Gastrocnemius medialis (tissue), 4 donors: ENCODE measurements around the gene GRM1. TPM values are rescaled to one million over a fixed set of nuclear protein-coding genes. Genes with fewer than 3 reads are reported as not detected.

Experiments used
- ATAC-seq, 2 donors: fragments of 150-250 bp; one replicate each; pipeline ENCODE4 v1.9.1; 2016
- DNase-seq, 2 donors: peaks; one replicate each; pipeline ENCODE4 v3.0.0-alpha.2; 2019
- H3K27ac ChIP-seq, 4 donors: fragments of 200-600 bp; sonication (generic); 1 replicate in 1 of 4; 2 replicates in 3 of 4; pipeline ENCODE4 v1.5.1; 2016 to 2018; ENCODE audit warnings: mild to moderate bottlenecking in 2 of 4, moderate library complexity in 1 of 4
- H3K27me3 ChIP-seq, 3 donors: fragments of 200-600 bp; sonication (generic) in 2 of 3; 1 replicate in 1 of 3; 2 replicates in 2 of 3; pipeline versions ENCODE4 v1.5.1 to v1.6.0; 2016 to 2019; ENCODE audit warnings: mild to moderate bottlenecking in 1 of 3, moderate library complexity in 1 of 3
- H3K36me3 ChIP-seq, 2 donors: fragments of 200-600 bp; sonication (generic) in 1 of 2; one replicate each; pipeline ENCODE4 v1.5.1; 2017 to 2018
- H3K4me1 ChIP-seq, 2 donors: fragments of 200-600 bp; sonication (generic) in 1 of 2; one replicate each; pipeline ENCODE4 v1.5.1; 2016 to 2017; ENCODE audit warnings: mild to moderate bottlenecking in 2 of 2
- H3K4me3 ChIP-seq, 4 donors: fragments of 200-600 bp; sonication (generic) in 3 of 4; 1 replicate in 1 of 4; 2 replicates in 3 of 4; pipeline ENCODE4 v1.5.1; 2016 to 2019; ENCODE audit warnings: mild to moderate bottlenecking in 2 of 4
- H3K9me3 ChIP-seq, 3 donors: fragments of 200-600 bp; sonication (generic) in 2 of 3; 1 replicate in 1 of 3; 2 replicates in 2 of 3; pipeline ENCODE4 v1.5.1; 2016 to 2019
- POLR2A ChIP-seq, 2 donors: fragments of 450-650 bp; IDR thresholded peaks; one replicate each; pipeline ENCODE4 v1.6.1; 2017; ENCODE audit warnings: antibody characterized with exemption in 2 of 2, mild to moderate bottlenecking in 2 of 2, moderate library complexity in 2 of 2
- in situ Hi-C, 4 donors: fragments of 200-750 bp; cut with MboI; loops; one replicate each; pipeline versions ENCODE4 v1.15.0 to v1.8.0; 2017; ENCODE audit warnings: low sequenced_read_pairs in 4 of 4
- intact Hi-C: fragments of 100-400 bp; cut with DNase I; formaldehyde crosslinking; loops from one replicate; pipeline ENCODE4 v1.15.1; 2023; ENCODE audit warnings: low total_unique reads
- total RNA-seq, 4 donors: library from RNA; depleted of rRNA; stranded (reverse); fragments of >200 nt; gene quantifications; one replicate each; pipeline versions ENCODE4 v1.1.0 to v1.2.3, GENCODE V29; 2016
- TF ChIP-seq, protein P1 (sequence below), 5 experiments: fragments of 450-650 bp in 3 of 5; fragments of 200-600 bp in 2 of 5; sonication (generic) in 2 of 5; IDR thresholded peaks in 4 of 5; conservative IDR thresholded peaks in 1 of 5; 1 replicate in 4 of 5; 2 replicates in 1 of 5; pipeline ENCODE4 v1.5.1; 2016 to 2019; ENCODE audit warnings: antibody characterized with exemption in 5 of 5, mild to moderate bottlenecking in 3 of 5, moderate library complexity in 3 of 5

The GRM1 gene
- total RNA-seq, 4 donors from 2014 or later: 0.04 TPM; not detected in 3

GRCh38 chr6:146304181-146304580 is 275.3 kb downstream of the GRM1 start:
- TF ChIP-seq, protein P1, sequence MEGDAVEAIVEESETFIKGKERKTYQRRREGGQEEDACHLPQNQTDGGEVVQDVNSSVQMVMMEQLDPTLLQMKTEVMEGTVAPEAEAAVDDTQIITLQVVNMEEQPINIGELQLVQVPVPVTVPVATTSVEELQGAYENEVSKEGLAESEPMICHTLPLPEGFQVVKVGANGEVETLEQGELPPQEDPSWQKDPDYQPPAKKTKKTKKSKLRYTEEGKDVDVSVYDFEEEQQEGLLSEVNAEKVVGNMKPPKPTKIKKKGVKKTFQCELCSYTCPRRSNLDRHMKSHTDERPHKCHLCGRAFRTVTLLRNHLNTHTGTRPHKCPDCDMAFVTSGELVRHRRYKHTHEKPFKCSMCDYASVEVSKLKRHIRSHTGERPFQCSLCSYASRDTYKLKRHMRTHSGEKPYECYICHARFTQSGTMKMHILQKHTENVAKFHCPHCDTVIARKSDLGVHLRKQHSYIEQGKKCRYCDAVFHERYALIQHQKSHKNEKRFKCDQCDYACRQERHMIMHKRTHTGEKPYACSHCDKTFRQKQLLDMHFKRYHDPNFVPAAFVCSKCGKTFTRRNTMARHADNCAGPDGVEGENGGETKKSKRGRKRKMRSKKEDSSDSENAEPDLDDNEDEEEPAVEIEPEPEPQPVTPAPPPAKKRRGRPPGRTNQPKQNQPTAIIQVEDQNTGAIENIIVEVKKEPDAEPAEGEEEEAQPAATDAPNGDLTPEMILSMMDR (IDR thresholded peaks at IDR 0.05 in 4 of 5, conservative IDR thresholded peaks at IDR 0.05 in 1 of 5): no peak
- no peak for TF ChIP-seq POLR2A (IDR thresholded peaks at IDR 0.05)
- ATAC-seq (no peak), DNase-seq (no peak)
- no peaks in the 10 kb centered on the region for H3K36me3 ChIP-seq
- intact Hi-C loops (no loop called here), in situ Hi-C loops (no loop called here)
- H3K9me3 ChIP-seq: no peaks in the 10 kb centered on the region
- H3K27me3 ChIP-seq: no peaks in the 10 kb centered on the region
- no peak overlapping the region for H3K4me3 ChIP-seq
- H3K4me1 ChIP-seq: no peaks in the 10 kb centered on the region
- no peak overlapping the region for H3K27ac ChIP-seq

- no peaks in the 10 kb centered on the region for H3K4me1 ChIP-seq
- no peaks in the 10 kb centered on the region for H3K9me3 ChIP-seq
- H3K27me3 ChIP-seq: no peaks in the 10 kb centered on the region
- intact Hi-C loops: no loop called here
- H3K27ac ChIP-seq: no peak overlapping the region
- H3K4me3 ChIP-seq: no peak overlapping the region
- ATAC-seq: no peak
- no peak for TF ChIP-seq POLR2A (IDR thresholded peaks at IDR 0.05)
- TF ChIP-seq, protein P1 (IDR thresholded peaks at IDR 0.05 in 4 of 5, conservative IDR thresholded peaks at IDR 0.05 in 1 of 5): no peak
- no peak for DNase-seq
- no peaks in the 10 kb centered on the region for H3K36me3 ChIP-seq
- in situ Hi-C loops: no loop called here
Observed at GRCh38 chr6:146305092-146305491, 276.2 kb downstream of the GRM1 start.

- in situ Hi-C loops: no loop called here
- H3K36me3 ChIP-seq: no peaks in the 10 kb centered on the region
- DNase-seq (no peak), ATAC-seq (no peak)
- H3K4me3 ChIP-seq: no peak overlapping the region
- intact Hi-C loops: no loop called here
- no peaks in the 10 kb centered on the region for H3K4me1 ChIP-seq
- no peak for TF ChIP-seq POLR2A (IDR thresholded peaks at IDR 0.05)
- TF ChIP-seq, protein P1 (IDR thresholded peaks at IDR 0.05 in 4 of 5, conservative IDR thresholded peaks at IDR 0.05 in 1 of 5): no peak
- no peak overlapping the region for H3K27ac ChIP-seq
- H3K9me3 ChIP-seq: no peaks in the 10 kb centered on the region
- no peaks in the 10 kb centered on the region for H3K27me3 ChIP-seq
Observed at GRCh38 chr6:146305951-146306350, 277.1 kb downstream of the GRM1 start.

- in situ Hi-C loops: no loop called here
- TF ChIP-seq, protein P1 (IDR thresholded peaks at IDR 0.05 in 4 of 5, conservative IDR thresholded peaks at IDR 0.05 in 1 of 5): no peak
- no peak for TF ChIP-seq POLR2A (IDR thresholded peaks at IDR 0.05)
- no peaks in the 10 kb centered on the region for H3K9me3 ChIP-seq
- H3K36me3 ChIP-seq: no peaks in the 10 kb centered on the region
- no peak overlapping the region for H3K4me3 ChIP-seq
- intact Hi-C loops: no loop called here
- ATAC-seq (no peak), DNase-seq (no peak)
- H3K4me1 ChIP-seq: peaks cover 0 to 3% of the 10 kb centered on the region in 2 donors
- H3K27me3 ChIP-seq: no peaks in the 10 kb centered on the region
- H3K27ac ChIP-seq: no peak overlapping the region
Observed at GRCh38 chr6:146310628-146311027, 281.8 kb downstream of the GRM1 start.

GRCh38 chr6:146311079-146311478 is 282.2 kb downstream of the GRM1 start:
- H3K27ac ChIP-seq: no peak overlapping the region
- in situ Hi-C loops: no loop called here
- no peaks in the 10 kb centered on the region for H3K36me3 ChIP-seq
- H3K9me3 ChIP-seq: no peaks in the 10 kb centered on the region
- TF ChIP-seq, protein P1 (IDR thresholded peaks at IDR 0.05 in 4 of 5, conservative IDR thresholded peaks at IDR 0.05 in 1 of 5): no peak
- TF ChIP-seq POLR2A (IDR thresholded peaks at IDR 0.05): no peak
- DNase-seq (no peak), ATAC-seq (no peak)
- peaks cover 0 to 3% of the 10 kb centered on the region in 2 donors for H3K4me1 ChIP-seq
- no peak overlapping the region for H3K4me3 ChIP-seq
- intact Hi-C loops: no loop called here
- no peaks in the 10 kb centered on the region for H3K27me3 ChIP-seq
